ENCODE data around the gene ABCB1.

The ABCB1 gene

DNA sequence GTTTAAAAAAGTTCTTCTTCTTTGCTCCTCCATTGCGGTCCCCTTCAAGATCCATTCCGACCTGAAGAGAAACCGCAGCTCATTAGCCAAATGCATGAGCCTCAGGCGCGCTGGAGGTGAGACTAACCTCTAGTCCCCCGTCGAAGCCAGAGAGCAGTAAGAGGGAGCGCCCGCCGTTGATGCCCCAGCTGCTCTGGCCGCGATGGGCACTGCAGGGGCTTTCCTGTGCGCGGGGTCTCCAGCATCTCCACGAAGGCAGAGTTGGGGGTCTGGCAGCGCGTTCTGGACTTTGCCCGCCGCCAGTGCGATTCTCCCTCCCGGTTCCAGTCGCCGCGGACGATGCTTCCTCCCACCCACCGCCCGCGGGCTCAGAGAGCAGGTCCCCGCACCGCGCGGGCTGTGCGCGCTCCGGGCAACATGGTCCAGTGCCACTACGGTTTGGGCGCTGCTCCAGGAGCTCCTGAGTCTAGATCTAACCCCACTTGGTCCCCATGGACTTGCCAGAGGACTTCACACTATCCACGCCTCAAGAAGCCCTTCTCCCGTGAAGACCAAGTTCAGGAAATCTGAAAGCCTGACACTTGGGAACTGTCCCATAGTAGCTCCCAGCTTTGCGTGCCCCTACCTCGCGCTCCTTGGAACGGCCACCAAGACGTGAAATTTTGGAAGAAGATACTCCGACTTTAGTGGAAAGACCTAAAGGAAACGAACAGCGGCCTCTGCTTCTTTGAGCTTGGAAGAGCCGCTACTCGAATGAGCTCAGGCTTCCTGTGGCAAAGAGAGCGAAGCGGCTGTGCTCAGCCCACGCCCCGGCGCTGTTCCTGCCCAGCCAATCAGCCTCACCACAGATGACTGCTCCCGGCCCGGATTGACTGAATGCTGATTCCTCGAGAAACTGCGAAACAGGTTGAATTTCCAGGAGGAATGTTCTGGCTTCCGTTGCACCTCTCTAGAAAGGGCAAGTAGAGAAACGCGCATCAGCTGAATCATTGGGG is at the start of gene ABCB1:
ABCB1 (minus strand) TSS at position 755 of the 995 bp plus-strand sequence; CDS start at position 55, 700 bp downstream.
- peak within 1 kb of the TSS; percentile 49 for H3K4me3 ChIP-seq (ENCODE audit: low read depth, low read length)
- in situ Hi-C loops (cut with HindIII; ENCODE audit: low sequenced_read_pairs): no loop called here
- no peak for TF ChIP-seq CTCF (IDR thresholded peaks at IDR 0.05; ENCODE audit: low read depth, low read length)
- peak; percentile 56 for DNase-seq (ENCODE audit: low read depth, low spot score)

GRCh38 chr7:87648316-87648715 is 47.6 kb upstream of the ABCB1 start:
- in situ Hi-C loops (cut with HindIII; ENCODE audit: low sequenced_read_pairs): no loop called here

DNA sequence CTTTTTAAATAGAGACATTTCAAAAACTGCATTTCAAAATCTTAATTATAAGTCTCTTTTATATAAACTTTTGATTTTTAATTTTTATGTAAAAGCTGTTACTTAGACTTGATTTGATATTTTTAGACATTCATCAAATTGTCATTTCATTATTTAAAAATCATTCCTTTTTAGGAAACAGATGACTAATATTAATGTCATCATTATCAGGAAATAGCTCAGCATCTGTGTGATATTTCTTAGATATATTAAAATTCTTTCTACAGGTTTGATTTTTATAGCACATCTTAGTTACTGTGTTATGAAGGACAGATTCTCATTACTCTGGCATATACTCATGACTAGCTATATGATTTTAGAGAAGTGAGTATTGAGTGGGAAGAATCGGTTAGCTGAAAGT is 44.8 kb upstream of the ABCB1 start:
- in situ Hi-C loops (cut with HindIII; ENCODE audit: low sequenced_read_pairs): no loop called here
- no peak for TF ChIP-seq CTCF (IDR thresholded peaks at IDR 0.05; ENCODE audit: low read depth, low read length)
- no peak for DNase-seq (ENCODE audit: low read depth, low spot score)
- no peak overlapping the region for H3K4me3 ChIP-seq (ENCODE audit: low read depth, low read length)

More at GRCh38 chr7:87648316-87648715, 47.6 kb upstream of the ABCB1 start:
- no peak for DNase-seq (ENCODE audit: low read depth, low spot score)
- H3K4me3 ChIP-seq (ENCODE audit: low read depth, low read length): no peak overlapping the region
- TF ChIP-seq CTCF (IDR thresholded peaks at IDR 0.05; ENCODE audit: low read depth, low read length): no peak

DNA sequence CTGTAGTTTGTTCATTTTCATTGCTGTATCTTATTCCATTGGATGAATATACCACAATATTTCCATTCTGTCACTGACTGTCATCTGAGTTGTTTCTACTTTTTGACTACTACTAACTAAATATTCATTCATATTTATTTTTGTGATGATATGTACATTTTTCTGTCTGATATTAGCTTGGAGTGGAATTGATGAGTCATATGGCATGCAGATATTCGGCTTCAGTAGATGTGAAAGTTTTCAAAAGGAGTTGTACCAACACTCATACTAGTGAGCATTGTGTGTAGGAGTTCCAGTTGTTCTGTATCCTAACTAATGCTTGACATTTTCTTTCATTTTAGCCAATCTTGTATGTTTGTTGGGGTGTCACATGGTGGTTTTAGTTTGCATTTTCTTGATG is 35.2 kb upstream of the ABCB1 start:
- DNase-seq (ENCODE audit: low read depth, low spot score): no peak
- no peak for TF ChIP-seq CTCF (IDR thresholded peaks at IDR 0.05; ENCODE audit: low read depth, low read length)
- in situ Hi-C loops (cut with HindIII; ENCODE audit: low sequenced_read_pairs): no loop called here
- H3K4me3 ChIP-seq (ENCODE audit: low read depth, low read length): no peak overlapping the region

- in situ Hi-C loops (cut with HindIII; ENCODE audit: low sequenced_read_pairs): no loop called here
- peak; percentile 6 for DNase-seq (ENCODE audit: low read depth, low spot score)
- no peak for TF ChIP-seq CTCF (IDR thresholded peaks at IDR 0.05; ENCODE audit: low read depth, low read length)
- H3K4me3 ChIP-seq (ENCODE audit: low read depth, low read length): peak overlapping the region; percentile 58
These were observed 28.3 kb upstream of the ABCB1 start for GRCh38 chr7:87628780-87629569.

DNA sequence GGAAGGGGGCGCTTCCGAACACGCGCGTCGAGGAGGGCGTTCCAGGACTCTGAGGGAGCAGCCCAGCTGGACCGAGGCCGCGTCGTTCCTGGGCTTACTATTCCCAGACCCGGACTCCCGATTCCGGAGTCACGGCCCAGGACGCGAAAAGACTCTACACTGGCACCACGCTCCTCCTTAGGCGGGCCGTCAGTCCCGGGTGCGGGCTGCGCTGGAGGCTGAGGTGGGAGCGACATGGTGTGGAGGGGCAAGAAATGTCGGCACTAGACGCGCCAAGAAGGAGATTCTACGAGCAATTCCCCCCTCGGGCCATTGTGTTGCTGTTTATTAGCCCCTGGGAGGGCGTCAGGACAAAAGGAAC is 26.9 kb upstream of the ABCB1 start:
- peak; percentile 4 for DNase-seq (ENCODE audit: low read depth, low spot score)
- in situ Hi-C loops (cut with HindIII; ENCODE audit: low sequenced_read_pairs): no loop called here
- peak overlapping the region; percentile 58 for H3K4me3 ChIP-seq (ENCODE audit: low read depth, low read length)
- no peak for TF ChIP-seq CTCF (IDR thresholded peaks at IDR 0.05; ENCODE audit: low read depth, low read length)

All from astrocyte of the spinal cord (primary cell).